Measurements from ENCODE around the gene DLL4. TPM values are rescaled to one million over a fixed set of nuclear protein-coding genes. Genes with fewer than 3 reads are reported as not detected.

Gene DLL4
- total RNA-seq, 3 donors from 2014 or later, result 3.5 to 10.5 (median 5.0) TPM

- DNase-seq (ENCODE audit: low spot score in 2 of 2), result no peak
- Histone ChIP-seq H3K4me1 (peaks cover 5 to 10% of the 10 kb centered on the region in 2 donors), H3K4me3 (no peak overlapping the region), H3K9me3 (no peaks in the 10 kb centered on the region), H3K27ac (peak overlapping the region in 1 of 2 donors; percentile 26), H3K27me3 (no peaks in the 10 kb centered on the region), H3K36me3 (no peaks in the 10 kb centered on the region)
- intact Hi-C loops (cut with DNase I; ENCODE audit: low total_unique reads), result no loop called here
- no peak for TF ChIP-seq POLR2AphosphoS5 (IDR thresholded peaks at IDR 0.05)
- no peak for TF ChIP-seq POLR2A (IDR thresholded peaks at IDR 0.05)
- TF ChIP-seq, protein P1, sequence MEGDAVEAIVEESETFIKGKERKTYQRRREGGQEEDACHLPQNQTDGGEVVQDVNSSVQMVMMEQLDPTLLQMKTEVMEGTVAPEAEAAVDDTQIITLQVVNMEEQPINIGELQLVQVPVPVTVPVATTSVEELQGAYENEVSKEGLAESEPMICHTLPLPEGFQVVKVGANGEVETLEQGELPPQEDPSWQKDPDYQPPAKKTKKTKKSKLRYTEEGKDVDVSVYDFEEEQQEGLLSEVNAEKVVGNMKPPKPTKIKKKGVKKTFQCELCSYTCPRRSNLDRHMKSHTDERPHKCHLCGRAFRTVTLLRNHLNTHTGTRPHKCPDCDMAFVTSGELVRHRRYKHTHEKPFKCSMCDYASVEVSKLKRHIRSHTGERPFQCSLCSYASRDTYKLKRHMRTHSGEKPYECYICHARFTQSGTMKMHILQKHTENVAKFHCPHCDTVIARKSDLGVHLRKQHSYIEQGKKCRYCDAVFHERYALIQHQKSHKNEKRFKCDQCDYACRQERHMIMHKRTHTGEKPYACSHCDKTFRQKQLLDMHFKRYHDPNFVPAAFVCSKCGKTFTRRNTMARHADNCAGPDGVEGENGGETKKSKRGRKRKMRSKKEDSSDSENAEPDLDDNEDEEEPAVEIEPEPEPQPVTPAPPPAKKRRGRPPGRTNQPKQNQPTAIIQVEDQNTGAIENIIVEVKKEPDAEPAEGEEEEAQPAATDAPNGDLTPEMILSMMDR (IDR thresholded peaks at IDR 0.05), result no peak
Measured at GRCh38 chr15:40891138-40891537, 38.0 kb upstream of the DLL4 start.

- TF ChIP-seq, protein P1 (IDR thresholded peaks at IDR 0.05), result peak; percentile 60 to 74 (median 63)
- no peak for TF ChIP-seq POLR2A (IDR thresholded peaks at IDR 0.05)
- TF ChIP-seq POLR2AphosphoS5 (IDR thresholded peaks at IDR 0.05), result no peak
- no peaks in the 10 kb centered on the region for H3K9me3 ChIP-seq
- no peaks in the 10 kb centered on the region for H3K36me3 ChIP-seq
- intact Hi-C loops (cut with DNase I; ENCODE audit: low total_unique reads), result no loop called here
- H3K4me3 ChIP-seq, result no peak overlapping the region
- no peak for DNase-seq (ENCODE audit: low spot score in 2 of 2)
- no peaks in the 10 kb centered on the region for H3K27me3 ChIP-seq
- H3K27ac ChIP-seq, result peak overlapping the region in 1 of 2 donors; percentile 26
- peaks cover 5 to 10% of the 10 kb centered on the region in 2 donors for H3K4me1 ChIP-seq
Measured at GRCh38 chr15:40891810-40892446, 37.2 kb upstream of the DLL4 start.

DNA sequence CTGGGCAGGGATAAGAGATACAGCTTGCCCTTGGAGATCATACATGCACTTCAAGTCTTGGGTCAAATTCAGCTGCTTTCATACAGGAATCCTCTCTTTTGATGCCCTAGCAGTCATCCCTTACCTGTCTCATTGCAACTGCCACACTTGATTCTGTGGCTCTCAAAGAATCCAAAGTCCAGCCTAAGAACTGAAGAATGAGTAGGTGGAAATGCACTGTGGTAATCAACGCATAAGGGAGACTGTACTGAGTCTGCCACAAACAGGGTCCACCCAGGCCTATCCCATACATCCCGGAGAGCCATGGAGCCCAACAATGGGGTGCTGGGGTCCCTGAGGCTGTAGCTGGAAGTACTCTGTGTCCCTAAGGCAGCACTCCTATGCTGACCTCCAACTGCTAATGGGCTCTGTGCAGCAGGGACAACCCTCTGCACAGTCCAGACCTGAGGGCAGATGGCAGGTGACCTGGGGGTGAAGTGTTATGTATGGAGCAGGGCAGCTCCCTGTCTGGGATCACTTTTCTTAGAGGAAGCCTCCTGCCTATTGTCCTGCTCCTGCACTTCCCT, 36.6 kb upstream of the DLL4 start:
- H3K27me3 ChIP-seq, result no peaks in the 10 kb centered on the region
- intact Hi-C loops (cut with DNase I; ENCODE audit: low total_unique reads), result no loop called here
- no peak for DNase-seq (ENCODE audit: low spot score in 2 of 2)
- H3K9me3 ChIP-seq, result no peaks in the 10 kb centered on the region
- no peaks in the 10 kb centered on the region for H3K36me3 ChIP-seq
- H3K27ac ChIP-seq, result no peak overlapping the region
- H3K4me3 ChIP-seq, result no peak overlapping the region
- TF ChIP-seq POLR2A (IDR thresholded peaks at IDR 0.05) (no peak), POLR2AphosphoS5 (IDR thresholded peaks at IDR 0.05) (no peak)
- TF ChIP-seq, protein P1 (IDR thresholded peaks at IDR 0.05), result no peak
- peaks cover 5 to 10% of the 10 kb centered on the region in 2 donors for H3K4me1 ChIP-seq

DNA sequence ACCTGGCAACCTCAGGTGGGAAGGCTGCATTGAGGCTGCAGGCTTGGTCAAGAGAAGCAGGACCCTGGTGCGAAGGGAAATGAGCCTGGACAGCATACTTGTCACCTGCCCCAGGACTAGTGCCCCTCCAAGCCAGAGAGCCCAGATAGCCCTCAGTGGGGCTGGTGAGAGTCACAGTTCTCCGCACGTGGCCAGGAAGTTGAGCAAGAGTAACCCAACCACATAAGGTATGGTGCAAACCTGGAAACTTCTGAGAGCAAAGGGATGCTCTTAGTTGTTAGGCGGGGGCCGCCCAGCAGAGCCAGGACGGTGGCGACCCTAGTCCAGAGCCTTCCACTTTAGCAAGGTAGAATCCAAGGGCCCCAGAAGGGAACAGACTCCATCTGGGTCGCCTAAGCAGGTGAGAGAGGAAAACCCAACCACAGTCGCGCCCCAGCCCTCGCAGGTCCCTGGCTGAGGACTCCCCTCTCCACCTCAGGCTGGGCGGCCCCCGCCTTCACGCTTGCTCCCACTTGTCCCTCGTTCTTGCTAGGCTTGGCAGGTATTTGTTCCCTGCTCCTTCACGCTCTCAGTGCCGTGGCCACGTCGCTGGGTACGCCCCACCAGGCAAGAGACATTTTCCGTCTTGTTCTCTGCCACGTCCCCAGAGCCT, 36.0 kb upstream of the DLL4 start:
- Histone ChIP-seq H3K27ac (peak overlapping the region; percentile 91 to 96), H3K27me3 (no peaks in the 10 kb centered on the region), H3K9me3 (no peaks in the 10 kb centered on the region), H3K4me1 (peaks cover 5 to 10% of the 10 kb centered on the region in 2 donors), H3K4me3 (peak overlapping the region in 2 of 3 donors; percentile 77 to 95), H3K36me3 (no peaks in the 10 kb centered on the region)
- no peak for DNase-seq (ENCODE audit: low spot score in 2 of 2)
- intact Hi-C loops (cut with DNase I; ENCODE audit: low total_unique reads), result no loop called here
- no peak for TF ChIP-seq POLR2A (IDR thresholded peaks at IDR 0.05)
- no peak for TF ChIP-seq POLR2AphosphoS5 (IDR thresholded peaks at IDR 0.05)
- TF ChIP-seq, protein P1 (IDR thresholded peaks at IDR 0.05), result no peak

Measured in breast epithelium (tissue), 4 donors.